Lower leg skin (tissue), 3 donors: Measurements from ENCODE around the gene PSMB5.

Experiments used
- POLR2A ChIP-seq, 2 donors: fragments of 450-650 bp; IDR thresholded peaks; one replicate each; pipeline ENCODE4 v1.6.1; 2016 to 2017; ENCODE audit warnings: antibody characterized with exemption in 2 of 2, mild to moderate bottlenecking in 1 of 2, moderate library complexity in 1 of 2
- TF ChIP-seq, protein P1 (sequence below), 3 donors: fragments of 450-650 bp; IDR thresholded peaks; one replicate each; pipeline ENCODE4 v1.5.1; 2016; ENCODE audit warnings: antibody characterized with exemption in 3 of 3, mild to moderate bottlenecking in 3 of 3, moderate library complexity in 2 of 3

DNA sequence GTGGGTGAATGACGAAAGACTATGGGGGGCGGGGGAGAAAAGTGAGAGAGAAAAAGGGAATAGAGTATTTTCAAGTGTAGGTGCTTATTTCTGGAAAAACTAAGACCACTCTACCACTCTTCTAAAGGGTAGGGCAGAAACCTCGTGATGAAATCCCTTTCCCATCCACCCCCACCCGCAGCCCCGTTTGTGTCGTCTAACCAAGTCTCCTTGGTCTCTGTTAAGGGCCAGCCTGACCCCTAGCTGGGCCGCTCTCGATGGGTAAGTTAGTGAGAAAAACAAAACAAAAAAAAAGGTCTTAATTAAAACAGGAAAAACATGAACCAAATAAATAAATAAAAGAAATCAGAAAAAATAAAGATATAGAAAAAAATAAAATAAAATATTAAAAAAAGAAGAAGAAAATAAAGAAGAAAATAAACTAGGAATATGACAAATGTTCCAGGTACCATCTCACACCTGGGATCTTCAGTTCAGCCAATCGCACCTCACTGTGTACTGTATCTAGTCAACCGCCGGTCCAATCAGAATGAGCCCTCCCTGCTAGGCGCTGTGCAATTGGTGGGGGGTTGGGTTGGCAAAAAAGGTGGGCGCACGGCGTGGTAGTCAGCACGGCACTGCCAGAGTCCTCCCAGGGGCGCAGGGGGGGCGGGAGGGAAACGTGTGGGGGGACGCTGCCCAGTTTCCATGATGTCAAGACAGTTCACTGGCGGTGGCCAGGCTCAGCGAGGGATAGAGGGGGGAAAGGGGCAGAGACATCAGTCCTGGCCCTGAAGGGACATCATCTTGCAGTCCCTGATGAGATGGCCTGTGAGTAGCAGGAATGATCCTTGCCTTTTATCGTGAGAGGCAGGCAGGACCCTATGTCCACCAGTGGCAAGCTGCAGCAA, 32.4 kb upstream of the PSMB5 start:
- TF ChIP-seq, protein P1, sequence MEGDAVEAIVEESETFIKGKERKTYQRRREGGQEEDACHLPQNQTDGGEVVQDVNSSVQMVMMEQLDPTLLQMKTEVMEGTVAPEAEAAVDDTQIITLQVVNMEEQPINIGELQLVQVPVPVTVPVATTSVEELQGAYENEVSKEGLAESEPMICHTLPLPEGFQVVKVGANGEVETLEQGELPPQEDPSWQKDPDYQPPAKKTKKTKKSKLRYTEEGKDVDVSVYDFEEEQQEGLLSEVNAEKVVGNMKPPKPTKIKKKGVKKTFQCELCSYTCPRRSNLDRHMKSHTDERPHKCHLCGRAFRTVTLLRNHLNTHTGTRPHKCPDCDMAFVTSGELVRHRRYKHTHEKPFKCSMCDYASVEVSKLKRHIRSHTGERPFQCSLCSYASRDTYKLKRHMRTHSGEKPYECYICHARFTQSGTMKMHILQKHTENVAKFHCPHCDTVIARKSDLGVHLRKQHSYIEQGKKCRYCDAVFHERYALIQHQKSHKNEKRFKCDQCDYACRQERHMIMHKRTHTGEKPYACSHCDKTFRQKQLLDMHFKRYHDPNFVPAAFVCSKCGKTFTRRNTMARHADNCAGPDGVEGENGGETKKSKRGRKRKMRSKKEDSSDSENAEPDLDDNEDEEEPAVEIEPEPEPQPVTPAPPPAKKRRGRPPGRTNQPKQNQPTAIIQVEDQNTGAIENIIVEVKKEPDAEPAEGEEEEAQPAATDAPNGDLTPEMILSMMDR (IDR thresholded peaks at IDR 0.05): no peak
- no peak for TF ChIP-seq POLR2A (IDR thresholded peaks at IDR 0.05)
